Inferior parietal cortex (tissue), 1 donor: ENCODE results near the gene MOCS1.

Source experiments
- DNase-seq: peaks from one replicate; pipeline ENCODE4 v3.0.0-alpha.2; 2016; ENCODE audit errors: extremely low spot score

The MOCS1 gene

GRCh38 chr6:39924283-39924682 is 10.0 kb downstream of the MOCS1 start:
- DNase-seq = no peak

- no peak for DNase-seq
These were observed 10.4 kb downstream of the MOCS1 start for GRCh38 chr6:39923861-39924260.

DNA sequence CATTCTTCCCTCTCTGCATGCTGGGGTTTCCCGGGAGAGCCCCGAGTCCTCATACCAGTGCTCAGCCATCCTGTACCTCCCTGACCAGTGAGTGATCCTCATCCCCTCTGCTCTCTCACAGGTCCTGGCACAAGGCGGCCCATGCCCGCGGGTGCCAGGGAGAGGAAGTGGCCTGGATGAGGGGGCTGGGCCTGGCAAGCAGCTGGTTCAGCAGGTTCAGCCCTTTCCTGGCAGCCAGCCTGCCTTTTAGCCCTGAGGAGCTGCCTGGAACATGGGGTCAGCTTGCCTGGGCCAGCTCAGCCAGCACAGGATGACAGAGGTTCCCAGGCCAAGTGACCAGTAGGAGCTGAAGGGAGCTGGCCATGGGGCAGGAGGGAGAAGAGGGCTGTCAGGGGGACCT is 10.9 kb downstream of the MOCS1 start:
- no peak for DNase-seq

GRCh38 chr6:39922821-39923220 is 11.4 kb downstream of the MOCS1 start:
- DNase-seq = no peak

DNA sequence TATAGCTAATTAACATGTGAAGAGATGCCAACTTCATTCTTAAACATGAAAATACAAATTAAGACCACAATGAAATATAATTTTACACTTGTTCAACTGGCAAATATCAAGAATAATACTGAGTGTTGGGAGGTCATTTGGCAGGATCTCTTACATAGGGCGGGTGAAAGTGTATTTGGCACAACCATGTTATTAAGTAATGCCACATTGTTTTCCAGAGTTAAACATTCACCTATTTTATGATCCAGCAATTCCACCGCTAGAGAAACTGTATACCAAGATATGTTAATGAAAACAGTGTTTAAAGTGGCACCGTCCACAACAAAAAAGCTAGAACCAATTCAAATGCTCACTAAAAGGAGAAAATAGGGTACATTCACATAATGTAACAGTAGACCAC is 14.1 kb downstream of the MOCS1 start:
- no peak for DNase-seq

GRCh38 chr6:39918831-39919230 is 15.4 kb downstream of the MOCS1 start:
- DNase-seq = no peak

DNA sequence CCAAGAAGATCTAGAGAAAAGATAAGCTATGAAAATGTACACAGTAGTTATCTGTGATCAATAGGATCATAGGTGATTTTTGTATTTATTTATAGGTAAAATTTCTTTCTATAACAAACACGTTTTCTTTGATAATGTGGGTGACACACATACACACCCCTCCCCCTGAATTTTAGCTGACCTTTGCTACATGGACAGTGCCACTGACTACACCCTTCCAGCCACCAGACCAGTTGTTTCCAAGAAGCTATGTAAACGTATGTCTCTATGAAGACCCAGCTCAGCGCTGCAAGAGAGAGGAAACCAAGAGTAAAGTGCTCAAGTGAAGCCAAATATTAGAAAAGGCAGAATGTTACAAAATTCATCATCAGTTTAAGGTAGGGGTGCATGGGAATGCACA is 16.3 kb downstream of the MOCS1 start:
- no peak for DNase-seq

DNA sequence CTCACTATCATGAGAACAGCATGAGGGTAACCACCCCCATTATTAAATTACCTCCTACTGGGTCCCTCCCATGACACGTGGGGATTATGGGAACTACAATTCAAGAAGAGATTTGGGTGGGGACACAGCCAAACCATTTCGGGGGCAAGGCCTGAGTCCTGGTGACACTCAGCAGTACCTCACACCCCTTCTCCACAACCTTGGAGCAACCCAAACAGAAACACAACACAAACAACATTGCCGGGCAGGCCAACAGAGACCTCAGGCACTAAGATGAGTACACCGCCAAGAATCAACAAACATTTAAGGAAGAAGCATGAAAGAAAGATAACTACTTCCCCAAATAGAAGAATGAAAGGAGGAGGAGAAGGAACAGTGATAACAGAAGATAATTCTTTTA is 16.9 kb downstream of the MOCS1 start:
- no peak for DNase-seq

GRCh38 chr6:39915866-39916265 is 18.4 kb downstream of the MOCS1 start:
- DNase-seq = no peak

DNA sequence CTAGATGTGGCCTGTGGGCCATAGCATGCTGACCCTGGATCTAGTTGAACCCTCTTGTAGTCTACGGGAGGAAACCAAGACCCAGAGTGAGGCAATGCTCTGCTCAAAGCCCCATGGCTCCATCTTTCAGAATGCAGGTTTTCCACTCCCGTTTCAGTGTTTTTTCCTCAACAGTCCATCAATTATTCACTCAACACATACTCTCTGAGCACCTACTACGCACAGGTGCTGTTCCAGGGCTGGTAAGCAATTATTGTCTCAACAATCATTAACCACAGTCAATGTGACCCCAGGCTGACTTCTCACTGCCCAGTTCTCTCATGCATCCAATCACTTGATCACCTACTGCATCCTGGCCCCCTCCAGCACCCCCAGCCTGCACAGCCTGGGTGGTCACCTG is 20.0 kb downstream of the MOCS1 start:
- no peak for DNase-seq

DNA sequence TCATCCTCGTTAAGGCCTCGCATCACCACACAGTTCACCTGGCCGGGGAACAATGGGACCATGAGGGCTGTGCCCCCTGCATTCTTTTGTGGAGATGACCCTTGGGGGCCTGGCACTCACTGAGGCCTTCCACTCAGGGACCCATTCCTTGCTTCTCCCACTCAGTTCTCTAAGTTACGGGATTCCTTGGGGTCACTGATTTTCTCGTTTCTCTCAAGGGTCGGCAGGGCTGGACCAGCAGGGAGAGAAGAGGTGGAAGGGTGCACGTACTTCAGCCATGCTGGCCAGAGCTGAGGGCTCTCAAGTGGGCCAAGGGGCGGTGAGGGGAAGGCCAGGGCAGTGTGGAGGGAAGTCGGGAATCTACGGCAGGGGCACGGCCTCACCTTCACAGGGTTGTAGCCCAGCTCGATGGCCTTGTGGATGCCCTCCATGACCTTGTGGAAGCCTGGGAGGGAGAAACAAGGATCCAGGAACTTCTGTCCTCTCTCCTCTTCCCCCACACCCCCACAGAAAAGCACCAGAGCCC is 20.8 kb downstream of the MOCS1 start:
- no peak for DNase-seq

DNA sequence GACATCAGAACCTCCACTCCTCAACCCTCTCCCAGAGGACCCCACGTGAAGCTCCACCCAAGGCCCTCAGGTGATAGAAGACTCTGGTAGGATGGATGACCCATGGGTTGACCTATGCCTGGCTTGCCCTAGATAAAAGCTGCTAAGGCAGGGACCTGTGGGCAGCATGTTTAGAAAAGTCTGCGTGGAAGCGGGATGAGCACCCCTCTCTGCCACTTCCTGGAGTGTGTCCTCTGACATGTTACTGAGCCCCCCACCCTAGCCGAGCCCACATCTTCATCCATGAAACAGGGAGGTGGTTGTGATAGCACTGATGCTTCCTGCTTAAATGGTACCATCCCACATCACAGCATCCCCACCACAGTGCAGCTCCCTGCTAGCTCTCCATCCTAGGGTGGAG is 21.8 kb downstream of the MOCS1 start:
- no peak for DNase-seq

DNA sequence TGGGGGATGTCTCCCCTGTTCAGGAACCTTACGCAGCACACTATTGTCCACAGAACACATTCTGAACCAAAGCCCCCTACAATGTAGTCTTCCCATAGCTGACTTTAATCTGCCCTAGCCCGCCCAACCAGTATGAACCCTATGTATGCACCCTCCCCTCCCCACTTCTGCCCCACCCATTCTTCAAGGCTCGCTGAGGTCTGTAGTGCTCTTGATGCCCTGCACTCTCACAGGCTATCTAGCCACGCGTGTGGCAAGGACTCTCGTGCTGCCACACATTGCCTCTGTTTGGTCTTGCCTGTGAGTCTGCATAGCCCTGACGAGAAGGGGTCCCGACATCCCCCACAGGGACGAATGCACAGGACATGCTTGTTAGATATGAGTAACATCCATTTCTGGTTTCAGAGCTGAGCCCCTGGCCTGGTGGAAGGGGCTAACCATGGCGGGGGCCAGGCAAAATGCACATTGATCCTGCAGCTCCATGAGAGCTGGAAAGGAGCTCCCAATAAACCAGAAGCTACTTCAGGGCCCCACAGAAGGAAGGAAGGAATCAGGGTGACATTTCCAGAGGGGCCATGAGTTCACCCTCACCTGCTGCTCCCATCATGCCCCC is 22.6 kb downstream of the MOCS1 start:
- DNase-seq = no peak

DNA sequence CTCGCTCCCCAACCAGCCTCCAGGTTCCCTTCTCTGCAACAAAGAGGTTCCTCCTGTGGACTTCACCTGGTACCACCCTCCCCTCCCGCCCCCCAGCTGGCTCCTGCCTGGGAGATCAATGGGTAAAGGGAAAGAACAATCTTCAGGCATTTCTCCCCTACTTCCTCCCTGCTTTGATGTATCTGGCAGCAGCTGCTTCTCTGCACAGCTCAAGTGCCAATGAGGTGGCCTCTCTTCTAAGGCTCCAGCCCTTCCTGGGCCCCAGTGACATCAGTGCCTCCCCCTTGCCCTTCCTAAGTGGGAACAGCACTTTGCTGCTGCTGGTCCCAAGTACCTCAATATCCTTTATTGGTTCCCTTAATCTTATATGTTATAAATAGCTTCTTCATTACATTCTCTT is 23.5 kb downstream of the MOCS1 start:
- DNase-seq = no peak

- DNase-seq = no peak
These were observed 24.1 kb downstream of the MOCS1 start for GRCh38 chr6:39910164-39910563.

GRCh38 chr6:39909701-39910100 is 24.6 kb downstream of the MOCS1 start:
- no peak for DNase-seq

- no peak for DNase-seq
These were observed 25.3 kb downstream of the MOCS1 start for GRCh38 chr6:39908838-39909583.

DNA sequence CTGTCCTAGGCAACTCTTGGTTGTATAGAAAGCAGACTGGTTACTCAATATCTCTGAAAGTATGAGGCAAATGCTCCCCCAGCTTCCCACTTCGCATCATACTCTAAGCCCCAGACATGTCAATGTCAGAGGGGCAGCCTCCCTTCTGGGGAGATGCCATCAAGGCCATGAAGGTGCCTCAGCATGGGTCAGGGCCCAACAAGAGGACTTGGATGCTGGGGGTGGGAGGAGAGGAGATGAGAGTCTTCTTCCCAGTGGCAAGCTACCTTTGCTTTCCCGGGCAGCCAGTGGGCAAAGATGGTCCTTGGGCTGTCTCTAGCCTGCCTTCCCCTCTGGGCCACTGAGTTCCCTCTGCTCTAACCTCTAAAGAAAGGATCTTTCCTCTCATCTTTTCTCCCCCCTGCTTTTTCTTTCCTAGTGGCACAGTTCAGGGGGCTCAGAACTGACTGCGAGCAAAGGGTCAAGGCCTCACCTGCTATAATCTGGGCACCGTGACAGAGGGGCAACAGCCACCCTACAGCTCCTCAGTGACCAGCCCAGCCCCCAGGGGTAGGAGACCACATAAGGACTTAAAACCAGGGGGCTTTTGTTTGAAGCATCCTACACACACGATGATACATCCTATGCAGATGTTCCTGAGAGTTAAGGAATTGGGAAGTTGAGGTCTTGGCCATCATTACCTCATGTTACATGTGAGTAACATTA is 26.2 kb downstream of the MOCS1 start:
- DNase-seq = no peak

- no peak for DNase-seq
These were observed 27.9 kb downstream of the MOCS1 start for GRCh38 chr6:39906318-39906761.

DNA sequence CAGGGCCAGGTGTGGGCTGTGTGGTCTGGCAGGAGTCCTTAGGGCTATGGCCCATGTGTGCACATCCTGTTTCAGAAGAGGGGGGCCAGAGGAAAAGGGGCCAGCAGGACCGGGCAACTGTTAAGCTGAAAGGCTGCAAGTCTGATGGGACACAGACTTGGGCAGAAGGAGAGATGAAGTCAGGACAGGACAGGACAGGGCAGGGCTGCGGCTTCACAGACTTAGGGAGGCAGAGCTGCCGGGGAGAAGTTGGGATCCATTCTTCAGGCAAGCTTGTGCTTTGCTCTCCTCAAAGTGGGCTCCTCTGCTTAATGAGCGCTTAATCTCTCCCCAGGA is 28.7 kb downstream of the MOCS1 start:
- DNase-seq = no peak

DNA sequence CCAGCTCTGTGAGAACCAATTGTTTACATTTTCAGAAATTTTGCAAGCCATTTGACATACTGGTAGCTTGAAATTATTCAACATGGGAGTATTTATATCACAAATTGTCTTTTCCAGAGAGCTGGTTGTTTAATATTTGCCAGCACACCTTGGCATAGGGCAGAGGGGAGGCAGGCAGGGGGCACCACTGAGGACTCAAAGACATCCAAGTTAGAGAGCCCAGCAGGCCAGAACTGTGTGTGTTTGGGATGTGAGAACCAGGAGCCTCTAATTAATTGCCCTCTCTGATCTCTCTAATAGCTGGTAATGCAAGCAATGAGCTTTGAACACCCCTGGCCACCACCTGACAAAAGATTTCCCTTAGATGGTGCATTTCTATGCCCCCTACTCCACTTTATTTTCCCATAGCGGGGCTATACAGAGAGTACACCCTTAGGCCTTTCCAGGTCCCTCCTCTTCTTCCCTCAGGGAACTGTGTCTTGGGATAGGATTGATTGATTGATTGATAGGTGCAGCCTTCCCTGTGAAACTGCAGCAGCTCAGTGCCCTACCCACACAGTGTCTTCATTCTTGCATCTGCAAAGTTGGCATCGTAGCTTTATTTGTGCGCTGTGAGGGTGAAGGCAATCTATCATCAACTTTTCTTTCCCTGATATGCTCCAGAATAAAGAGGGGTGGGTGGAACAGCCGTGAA is 29.2 kb downstream of the MOCS1 start:
- no peak for DNase-seq

- no peak for DNase-seq
These were observed 30.6 kb downstream of the MOCS1 start for GRCh38 chr6:39903656-39904055.
